SKM-1 (cell line): ENCODE data around the gene BICDL1.

ENCODE experiments used
- DNase-seq: peaks from one replicate; lab custom pipeline; 2025; ENCODE audit not compliant: unreplicated experiment; lab: John Stamatoyannopoulos, UW

Gene BICDL1

DNA sequence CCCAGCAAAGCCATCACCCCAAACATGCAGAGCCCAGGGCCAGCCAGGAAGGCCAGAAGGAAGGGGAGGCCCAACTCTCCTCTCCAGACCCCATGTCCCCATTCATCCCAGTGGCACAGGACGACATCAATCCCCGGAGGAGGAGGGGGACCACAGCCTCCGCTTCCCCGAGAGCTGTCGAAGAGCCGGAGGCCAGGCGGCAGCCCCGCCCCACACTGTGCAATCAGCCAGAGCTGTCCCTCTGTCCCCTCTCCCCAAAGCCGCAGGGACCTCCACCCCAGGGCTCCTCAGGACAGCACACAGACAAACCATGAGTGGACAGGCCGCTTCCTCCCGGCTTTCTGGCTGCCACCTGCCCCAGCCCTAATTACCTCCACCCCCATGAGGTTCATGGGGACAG lies 110.7 kb downstream of the BICDL1 start:
- DNase-seq, result no peak

DNA sequence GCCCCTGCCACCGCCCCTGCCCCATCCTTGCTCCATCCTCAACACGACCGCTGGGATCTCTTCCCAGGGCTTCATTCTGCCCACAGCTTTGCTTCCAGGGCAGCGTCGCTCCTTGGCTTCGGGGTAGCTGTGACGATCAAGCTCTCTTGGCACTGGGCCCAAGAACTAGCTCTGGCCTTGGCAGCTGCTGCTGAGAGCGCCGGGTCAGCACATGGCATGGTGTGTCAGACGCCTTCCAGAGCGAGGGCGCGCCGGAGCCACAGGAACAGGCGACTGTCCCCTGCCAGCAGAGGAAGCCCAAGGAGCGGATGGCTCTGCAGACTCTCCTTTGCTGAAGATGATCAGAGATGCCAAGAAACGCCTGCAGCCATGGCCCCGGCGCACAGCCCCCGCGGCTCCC lies 111.6 kb downstream of the BICDL1 start:
- no peak for DNase-seq

DNA sequence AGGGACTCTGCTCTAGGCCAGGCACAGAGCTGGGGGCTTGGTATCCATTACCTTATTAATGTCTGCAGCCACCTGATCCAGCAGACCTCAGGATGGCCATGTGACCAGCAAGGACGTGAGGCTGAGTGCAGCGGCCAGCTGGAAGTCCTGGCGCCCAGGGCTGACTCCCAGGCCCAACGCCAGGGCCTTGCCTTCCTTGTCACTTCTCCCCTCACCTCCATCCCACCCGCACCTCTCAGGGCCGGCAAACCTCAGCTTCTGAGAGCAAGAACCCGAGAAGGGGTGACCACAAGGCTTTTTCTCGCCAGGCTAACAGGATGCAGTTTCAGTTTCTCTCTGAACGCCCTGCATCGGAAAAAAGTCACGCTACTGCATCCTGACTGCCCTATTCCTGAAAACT lies 112.1 kb downstream of the BICDL1 start:
- no peak for DNase-seq

DNA sequence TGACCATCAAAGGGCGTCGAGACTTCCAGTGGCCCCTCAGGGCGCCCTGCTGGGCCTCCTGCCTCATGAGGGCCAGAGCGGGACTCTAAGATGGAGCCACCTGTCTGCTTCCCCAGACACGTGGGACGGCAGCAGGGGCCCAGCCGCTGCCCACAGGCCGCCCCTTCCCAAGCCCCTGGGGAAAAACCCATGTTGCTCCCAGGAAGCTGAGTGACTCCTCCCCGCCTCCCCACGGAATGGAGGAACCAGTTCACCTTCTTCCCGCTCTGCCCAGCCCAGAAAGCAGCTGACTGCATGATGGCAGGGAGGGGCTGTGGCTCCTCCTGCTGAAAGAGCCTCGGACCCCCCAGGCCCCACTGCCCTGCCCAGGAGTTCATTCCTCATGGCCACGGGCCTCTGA lies 112.6 kb downstream of the BICDL1 start:
- DNase-seq, result no peak

DNA sequence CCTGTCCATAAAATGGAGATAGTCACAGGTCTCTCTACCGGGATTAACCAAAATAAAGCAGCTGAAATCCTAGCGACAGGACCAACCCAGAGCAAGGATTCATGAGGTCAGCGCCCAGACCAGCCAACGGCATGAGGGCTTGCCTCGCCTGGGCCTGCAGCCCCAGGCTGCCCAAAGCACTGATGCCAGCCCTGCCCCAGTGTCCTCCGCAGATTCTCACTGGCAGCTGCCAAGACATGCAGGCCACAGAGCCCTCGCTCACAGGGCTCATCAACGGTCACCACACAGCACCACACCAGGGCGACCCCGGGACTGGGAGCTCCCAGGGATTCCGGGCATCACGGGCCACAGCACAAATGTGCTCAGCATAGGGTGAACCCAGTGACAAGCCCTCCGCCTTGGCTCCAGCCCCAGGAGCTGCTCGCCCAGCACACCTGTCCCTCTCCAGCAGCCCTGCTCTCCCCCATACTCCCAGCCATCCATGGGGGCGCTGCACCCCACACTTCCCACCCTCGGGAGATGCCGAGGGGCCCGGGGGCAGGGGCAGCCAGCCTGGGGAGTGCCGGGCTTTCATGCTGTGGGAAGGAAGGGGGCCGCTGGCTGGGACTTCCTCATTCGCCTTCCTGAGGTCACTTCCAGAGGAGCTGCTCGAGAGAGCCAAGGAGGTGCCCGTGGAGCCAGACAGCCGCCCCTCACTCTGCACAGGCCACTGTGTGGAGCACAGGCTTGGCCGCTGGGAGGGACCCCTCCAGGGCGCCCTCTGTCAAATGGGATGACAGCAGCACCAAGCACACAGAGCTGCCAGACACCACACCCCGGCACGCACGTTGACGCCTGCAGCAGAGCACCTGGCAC lies 113.4 kb downstream of the BICDL1 start:
- DNase-seq, result no peak

DNA sequence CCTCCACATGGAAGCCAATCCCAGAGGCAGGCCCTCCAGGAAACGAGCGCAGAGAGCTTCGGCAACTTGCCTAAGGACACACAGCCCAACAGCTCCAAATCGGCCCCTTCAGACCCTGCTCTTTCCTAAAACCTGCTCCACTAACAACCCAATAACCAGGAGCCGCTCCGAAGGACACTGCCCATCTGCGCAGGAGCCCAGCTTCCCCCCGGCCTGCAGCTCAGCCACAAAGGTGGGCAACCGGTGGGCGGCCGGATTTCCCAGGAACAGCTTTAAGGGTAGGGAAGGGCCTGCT lies 114.0 kb downstream of the BICDL1 start:
- no peak for DNase-seq

DNA sequence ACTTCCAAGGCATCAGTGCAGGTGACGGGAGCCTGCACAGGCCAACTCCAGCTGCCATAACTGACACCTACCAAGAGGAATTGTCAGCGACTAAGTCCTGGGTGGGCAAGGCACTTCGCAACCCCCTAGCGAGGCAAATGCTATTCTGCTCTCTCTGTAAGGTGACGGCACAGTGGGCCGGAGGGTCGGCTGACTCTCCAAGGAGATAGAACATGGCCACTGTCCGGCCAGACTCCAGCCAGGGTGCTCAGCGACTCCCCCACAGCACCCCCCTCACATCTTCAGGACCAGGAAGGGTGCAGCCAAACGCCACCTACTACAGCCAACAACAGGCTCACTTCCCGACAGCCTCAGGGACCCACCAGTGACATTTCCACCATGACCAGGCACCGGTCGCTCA lies 114.3 kb downstream of the BICDL1 start:
- no peak for DNase-seq

DNA sequence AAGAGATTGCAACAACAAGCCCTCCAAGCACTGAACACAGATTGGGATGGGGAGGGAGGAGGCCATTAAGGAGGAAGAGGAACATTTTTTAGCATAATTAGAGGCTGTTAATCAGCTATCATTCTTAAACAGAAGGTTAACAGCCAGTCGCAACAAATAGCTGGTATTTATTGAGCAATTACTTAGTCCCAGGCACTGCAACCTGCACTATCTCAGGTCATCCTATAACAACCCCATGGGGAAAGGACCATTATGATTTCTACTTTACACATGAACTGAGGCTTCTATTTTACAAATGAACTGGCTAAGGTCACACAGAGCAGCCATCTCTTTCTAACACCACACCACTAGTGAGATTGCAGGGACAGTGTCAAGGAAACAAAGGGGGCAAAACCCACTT lies 117.1 kb downstream of the BICDL1 start:
- DNase-seq, result no peak

DNA sequence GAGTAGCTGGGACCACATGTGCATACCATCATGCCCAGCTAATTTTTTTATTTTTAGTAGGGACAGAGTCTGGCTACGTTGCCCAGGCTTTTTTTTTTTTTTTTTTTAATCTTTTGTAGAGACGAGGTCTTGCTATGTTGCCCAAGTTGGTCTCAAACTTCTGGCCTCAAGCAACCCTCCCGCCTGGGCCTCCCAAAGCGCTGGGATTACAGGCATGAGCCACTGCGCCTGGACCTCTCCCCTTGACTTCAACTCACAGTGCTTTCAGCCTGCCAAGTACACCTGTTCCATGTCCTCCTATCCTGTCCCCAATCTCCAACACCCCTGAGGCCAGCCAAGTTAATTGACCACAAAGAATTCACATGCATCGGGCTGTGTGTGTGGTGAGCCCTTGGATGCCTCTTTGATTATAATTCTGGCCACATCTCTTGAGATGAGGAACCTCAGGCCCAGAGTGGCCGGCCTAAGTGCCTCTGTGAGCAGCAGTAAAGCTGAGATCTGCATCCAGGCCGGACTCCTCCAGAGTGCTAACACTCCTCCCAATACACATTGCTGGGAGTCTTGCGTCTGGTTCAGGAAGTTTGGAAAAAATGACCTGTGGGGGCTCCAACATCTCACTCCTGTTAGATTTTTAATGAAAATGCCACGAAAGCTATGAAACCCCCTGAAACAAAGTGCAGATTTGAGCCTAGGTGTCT lies 120.7 kb downstream of the BICDL1 start:
- DNase-seq, result no peak

DNA sequence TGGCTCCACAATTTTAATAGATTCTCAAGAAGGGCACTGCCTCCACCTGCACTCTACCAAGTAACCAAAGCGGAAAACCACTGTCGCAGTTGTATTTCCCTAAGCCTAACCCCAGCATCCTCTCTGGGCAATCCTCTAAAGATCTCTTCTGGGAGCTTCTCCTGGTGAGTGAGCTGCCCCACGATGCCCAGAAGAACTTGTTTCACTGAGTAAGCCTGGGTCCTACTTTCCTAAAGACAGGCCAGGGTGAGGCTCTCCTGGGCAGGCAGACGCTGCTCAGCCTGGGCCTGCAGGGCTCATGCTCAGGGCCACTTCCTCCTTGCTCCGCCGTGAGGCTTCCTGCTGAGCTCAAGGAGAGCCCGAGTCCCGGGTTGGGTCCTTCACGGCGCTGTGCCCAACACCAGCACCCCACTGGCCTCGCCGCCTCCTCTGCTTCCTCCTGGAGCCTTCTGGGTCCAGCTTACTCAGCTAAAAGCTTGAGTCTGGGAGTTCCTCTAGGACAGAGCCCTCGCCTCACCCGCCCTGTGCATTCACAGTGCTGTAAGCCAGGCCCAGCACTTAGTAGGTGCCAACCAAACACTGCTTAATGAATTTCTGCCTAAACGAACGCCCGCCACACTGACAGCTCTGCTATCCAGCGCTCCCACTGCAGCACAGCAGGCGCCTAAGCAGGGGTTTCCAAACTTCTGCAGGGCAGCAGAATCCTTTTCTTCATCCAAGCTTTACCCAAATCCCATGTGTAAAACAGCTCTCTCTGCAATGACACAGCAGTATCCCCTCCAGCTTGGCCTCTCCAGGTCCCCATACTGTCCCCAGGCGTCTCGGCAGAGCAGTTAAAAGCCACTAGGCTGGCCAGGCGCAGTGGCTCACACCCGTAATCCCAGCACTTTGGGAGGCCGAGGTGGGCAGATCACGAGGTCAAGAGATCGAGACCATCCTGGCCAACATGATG lies 121.8 kb downstream of the BICDL1 start:
- DNase-seq, result peak; percentile 44

DNA sequence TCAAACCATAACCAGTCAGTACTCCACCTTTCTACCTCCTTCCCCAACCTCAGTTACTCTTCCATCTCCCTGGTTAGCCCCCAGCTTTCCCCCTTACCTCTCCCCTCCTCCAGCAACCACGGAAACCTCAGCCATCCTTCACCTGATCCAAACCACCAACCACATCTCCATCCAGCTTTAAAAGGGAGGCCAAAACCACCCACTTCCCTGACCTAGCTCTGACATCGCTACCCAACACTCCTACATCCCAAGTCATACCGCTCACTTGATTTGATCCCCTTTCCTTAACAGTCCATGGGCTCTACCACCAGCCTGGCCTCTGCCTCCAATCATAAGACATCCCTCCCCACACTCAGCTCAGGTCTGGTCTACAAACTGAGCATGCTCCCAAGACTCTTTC lies 126.0 kb downstream of the BICDL1 start:
- no peak for DNase-seq

DNA sequence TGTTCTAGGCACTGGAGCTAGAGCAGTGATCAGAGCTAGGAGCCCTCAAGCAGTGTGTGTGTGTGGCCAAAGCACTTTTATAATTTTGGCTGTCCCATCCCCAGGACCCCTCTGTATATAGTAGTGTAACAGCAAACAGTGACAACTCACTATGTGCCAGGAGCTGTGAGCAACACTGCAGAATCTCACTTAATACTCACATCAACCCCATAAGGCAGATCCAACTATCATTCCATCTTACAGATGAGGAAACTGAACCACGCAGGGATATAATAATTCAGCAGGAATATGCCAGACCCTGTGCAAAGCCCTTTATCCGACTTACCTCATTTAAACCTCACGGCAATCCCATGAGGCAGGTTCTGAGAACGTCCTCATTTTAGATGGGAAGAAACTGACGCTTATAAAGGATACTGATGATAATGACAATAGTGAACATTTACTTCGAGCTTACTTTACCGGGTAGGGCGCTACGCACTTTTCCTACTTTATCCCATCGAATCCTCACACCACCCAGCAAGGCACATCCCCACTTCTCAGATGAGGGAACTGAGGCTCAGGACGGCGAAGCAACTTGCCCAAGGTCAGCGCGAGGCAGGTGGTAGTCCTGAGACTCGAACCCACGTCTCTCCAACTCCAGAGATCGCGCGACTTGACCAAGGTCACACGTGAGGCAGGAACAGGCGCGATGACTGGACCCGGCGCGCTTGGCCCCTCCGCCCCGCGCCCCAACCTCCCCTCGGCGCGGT lies 126.8 kb downstream of the BICDL1 start:
- no peak for DNase-seq

DNA sequence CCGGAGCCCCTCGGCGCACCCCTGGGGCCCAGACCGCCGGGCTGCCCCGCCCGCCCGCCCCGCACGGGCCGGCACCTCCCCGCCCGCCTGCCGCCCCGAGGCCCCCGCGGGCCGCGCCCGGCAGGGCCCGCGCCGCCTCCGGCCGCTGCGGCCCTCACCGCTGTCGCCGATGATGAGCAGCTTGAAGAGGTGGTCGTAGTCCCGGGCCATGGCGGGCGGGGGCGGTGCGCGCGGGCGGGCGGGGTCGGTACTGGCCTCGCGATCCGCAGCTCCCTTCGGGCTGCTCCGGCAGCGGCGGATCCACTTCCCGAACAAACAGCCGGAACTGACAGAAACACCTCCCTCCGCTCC lies 127.4 kb downstream of the BICDL1 start, which contains the start of gene RAB35:
Gene RAB35, minus strand, starts transcription at position 313 of the 351 bp plus-strand sequence. Its CDS starts 103 bp downstream, at position 210.
- DNase-seq, result no peak

DNA sequence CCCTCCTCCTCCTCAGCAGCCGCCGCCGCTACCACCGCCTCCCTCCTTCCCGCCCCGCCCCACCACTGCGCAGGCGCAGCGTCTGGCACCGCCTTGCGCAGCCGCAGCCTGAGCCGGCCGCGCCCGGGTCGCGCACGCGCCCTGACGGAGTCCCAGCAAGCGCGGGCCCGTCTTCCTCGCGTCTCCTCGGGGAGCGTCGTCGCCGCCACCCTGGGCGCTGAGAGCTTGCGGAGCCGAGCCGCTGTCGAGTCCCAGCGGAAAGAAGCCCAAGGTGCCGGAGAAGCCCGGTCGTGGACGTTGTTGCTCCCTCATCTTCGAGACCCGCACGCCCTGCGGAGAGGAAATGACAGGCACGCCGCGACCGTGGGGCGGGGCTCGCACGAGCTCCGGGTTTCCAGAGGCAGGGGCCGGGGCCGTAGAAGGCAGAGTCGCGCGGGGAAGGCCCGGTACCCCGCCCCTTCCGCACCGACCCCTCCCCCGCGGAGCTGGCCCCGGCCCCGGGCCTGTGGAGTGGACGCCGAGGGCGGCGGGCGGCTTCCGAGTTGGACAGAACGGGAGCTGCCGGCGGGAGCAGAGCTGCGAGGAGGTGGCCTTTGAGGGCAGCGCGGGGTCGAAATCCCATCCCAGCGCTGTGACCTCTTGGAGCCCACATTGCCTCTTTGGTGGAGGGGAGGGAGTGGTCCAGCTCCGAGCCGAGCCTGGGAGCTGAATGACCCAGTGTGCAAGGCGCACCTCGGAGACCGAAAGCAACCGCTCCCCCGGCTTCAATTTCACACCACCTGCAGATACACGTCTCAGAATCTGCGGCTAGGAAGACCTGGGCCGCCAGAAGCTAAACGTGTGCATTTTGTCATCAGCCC lies 128.0 kb downstream of the BICDL1 start:
- DNase-seq, result peak; percentile 45

DNA sequence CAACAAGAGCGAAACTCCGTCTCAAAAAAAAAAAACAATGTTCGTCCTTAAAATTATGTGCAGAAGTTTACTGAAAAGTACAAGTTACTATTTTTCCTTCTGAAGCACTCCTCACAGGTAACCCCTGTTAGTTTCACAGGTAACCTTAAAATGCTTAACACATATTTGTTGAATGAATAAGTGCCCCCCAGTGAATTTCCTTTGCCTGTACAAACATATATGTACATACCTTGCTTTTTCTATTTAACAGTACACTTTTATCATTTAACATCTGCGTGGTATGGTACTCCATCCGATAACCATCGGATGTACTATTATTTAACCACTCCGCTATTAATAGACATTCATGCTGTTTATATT lies 128.9 kb downstream of the BICDL1 start:
- no peak for DNase-seq

DNA sequence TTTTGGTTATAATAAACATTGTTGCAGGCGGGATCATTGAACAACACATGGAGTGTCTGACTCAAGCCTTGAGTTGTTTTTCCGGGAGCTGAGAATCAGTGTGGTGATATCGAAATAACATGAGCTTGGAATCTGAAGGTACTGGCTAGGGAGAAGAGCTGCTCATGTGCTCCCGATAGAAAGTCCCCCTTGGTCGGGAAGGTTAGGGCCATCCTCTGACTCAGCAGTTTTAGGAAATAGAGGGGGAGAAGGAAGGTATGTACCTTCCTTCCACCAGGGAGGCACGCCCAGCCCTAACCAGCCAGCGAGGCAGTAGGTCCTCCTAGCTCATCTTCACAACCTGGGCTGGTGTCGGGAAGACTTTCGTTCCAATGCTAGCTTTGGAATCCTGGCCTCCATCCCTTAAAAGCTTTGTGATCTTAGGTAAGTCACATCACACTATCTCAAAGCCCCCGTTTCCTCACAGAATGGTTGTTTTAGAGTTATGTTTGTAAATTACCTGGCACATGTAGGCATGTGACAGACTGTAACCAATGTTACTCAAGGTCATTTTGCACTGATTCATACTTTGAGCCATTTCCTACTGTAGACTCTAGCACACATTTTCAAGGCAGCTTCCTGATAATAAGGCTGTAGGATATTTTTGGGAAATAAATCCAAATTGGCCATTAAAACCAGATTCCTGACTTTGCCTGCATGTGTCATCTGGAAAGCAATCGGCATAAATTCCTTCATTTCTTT lies 129.5 kb downstream of the BICDL1 start:
- DNase-seq, result no peak

DNA sequence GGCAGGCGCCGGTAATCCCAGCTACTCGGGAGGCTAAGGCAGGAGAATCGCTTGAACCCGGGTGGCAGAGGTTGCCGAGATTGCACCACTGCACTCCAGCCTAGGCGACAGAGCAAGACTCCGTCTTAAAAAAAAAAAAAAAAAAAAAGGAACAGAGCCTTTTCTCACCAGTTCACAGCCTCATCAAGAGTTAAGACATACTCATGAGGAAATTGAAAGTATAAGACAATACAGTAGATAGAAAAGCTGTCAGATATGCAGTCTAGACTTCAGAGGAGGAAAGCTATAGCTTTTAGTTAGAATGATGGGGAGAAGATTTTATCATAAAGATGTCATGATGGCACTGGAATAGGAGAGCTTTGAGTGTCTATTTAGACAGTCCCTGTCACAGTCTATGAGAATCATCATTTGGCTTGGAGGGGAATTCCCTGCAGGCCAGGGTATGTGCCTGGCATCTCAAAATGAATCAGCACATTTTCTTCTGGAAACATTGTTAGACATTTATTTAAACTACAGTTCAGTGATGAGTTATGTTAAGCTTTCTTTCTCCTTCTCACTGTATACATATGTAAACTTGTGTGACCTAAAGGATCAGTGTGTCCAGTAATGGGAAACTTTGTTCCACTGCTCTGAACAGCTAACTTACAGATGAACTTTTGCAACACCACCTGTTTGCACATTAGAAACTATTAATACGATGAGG lies 130.4 kb downstream of the BICDL1 start:
- no peak for DNase-seq

DNA sequence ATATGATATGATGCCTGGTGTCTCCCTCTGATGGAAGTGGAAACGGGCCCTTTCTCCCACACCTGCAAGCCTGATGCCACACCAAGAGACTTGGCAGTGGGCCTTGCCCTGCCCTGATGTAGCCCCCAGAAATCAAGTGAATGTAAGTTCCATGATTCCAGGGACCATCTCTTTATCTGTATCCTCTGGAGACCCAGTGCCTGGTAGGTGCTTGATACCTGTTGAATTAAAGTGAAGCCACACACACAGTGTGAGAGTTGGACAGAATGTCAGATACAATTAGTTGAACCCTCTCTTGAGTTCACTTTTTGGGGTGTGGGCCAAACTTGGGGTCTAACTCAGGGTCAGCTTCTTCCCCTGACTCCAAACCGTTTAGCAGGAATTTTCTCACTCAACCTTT lies 132.3 kb downstream of the BICDL1 start:
- DNase-seq, result no peak
